Caco-2 (cell line): ENCODE results near the gene SORCS2. TPM values are rescaled to one million over a fixed set of nuclear protein-coding genes. Genes with fewer than 3 reads are reported as not detected.

Experiments
- BruUV-seq: library from RNA; stranded (reverse); fragments of 400-500 nt; replicated peaks from 2 replicates; lab custom pipeline; 2021; lab: Mats Ljungman, UMichigan
- CTCF ChIA-PET: fragments of 300-600 bp; sonication (Branson Sonifier 250); formaldehyde crosslinking; loops from one replicate; lab custom pipeline; 2022; ENCODE audit warnings: antibody characterized with exemption; lab: Charles Lee
- POLR2A ChIA-PET: fragments of 300-600 bp; sonication (Branson Sonifier 250); formaldehyde crosslinking; loops from one replicate; lab custom pipeline; 2022; ENCODE audit warnings: antibody characterized with exemption; lab: Charles Lee
- DNase-seq, 2 experiments: peaks; one replicate each; pipeline versions ENCODE4 v3.0.0 to v3.0.0-alpha.2; 2020 to 2022
- H3K27me3 ChIP-seq: replicated peaks from 2 replicates; pipeline ENCODE4 v1.6.0; 2011; ENCODE audit warnings: low read length; ENCODE audit not compliant: control insufficient read depth, insufficient read depth
- H3K36me3 ChIP-seq: 2 replicates; pipeline ENCODE4 v1.5.1; 2011; ENCODE audit warnings: low read length; ENCODE audit not compliant: control insufficient read depth, insufficient read depth
- H3K4me1 ChIP-seq: fragments of 250-450 bp; sonication (Bioruptor Pico); 2 replicates; pipeline ENCODE4 v1.5.1; 2020; ENCODE audit warnings: mild to moderate bottlenecking
- H3K4me3 ChIP-seq: 2 replicates; pipeline ENCODE4 v1.5.1; 2011; ENCODE audit warnings: low read depth, mild to moderate bottlenecking, control low read depth, low read length
- H3K9me3 ChIP-seq: fragments of 250-450 bp; sonication (Bioruptor Pico); 2 replicates; pipeline ENCODE4 v1.5.1; 2020; ENCODE audit warnings: mild to moderate bottlenecking, moderate library complexity
- H3K27ac Mint-ChIP-seq: one replicate; pipeline ENCODE4 v1.8.0; 2022; ENCODE audit warnings: mixed read lengths; ENCODE audit not compliant: unreplicated experiment
- H3K27me3 Mint-ChIP-seq: one replicate; pipeline ENCODE4 v1.8.0; 2022; ENCODE audit warnings: mixed read lengths; ENCODE audit not compliant: insufficient read depth, unreplicated experiment
- H3K36me3 Mint-ChIP-seq: one replicate; pipeline ENCODE4 v1.8.0; 2022; ENCODE audit warnings: mild to moderate bottlenecking, mixed read lengths; ENCODE audit not compliant: insufficient read depth, unreplicated experiment
- H3K4me1 Mint-ChIP-seq: one replicate; pipeline ENCODE4 v1.8.0; 2022; ENCODE audit warnings: low read depth, mixed read lengths; ENCODE audit not compliant: unreplicated experiment
- H3K4me3 Mint-ChIP-seq: one replicate; pipeline ENCODE4 v1.8.0; 2022; ENCODE audit warnings: mild to moderate bottlenecking, moderate library complexity, mixed read lengths; ENCODE audit not compliant: unreplicated experiment
- H3K9me3 Mint-ChIP-seq: one replicate; pipeline ENCODE4 v1.8.0; 2022; ENCODE audit warnings: mixed read lengths; ENCODE audit not compliant: unreplicated experiment
- intact Hi-C: fragments of 100-400 bp; cut with micrococcal nuclease; formaldehyde crosslinking; loops from one replicate; pipeline ENCODE4 v1.10.0; 2022; ENCODE audit not compliant: unreplicated experiment
- total RNA-seq: library from RNA; stranded (reverse); gene quantifications from 2 replicates; pipeline ENCODE4 v1.2.3, GENCODE V29; 2022
- TF ChIP-seq, protein P1 (sequence below), 2 experiments: fragments of 200-600 bp in 1 of 2; IDR thresholded peaks; 1 replicate in 1 of 2; 2 replicates in 1 of 2; pipeline versions ENCODE4 v1.5.1 to v1.8.0; 2011 to 2022; ENCODE audit warnings: antibody characterized with exemption in 1 of 2, control low read depth in 1 of 2, inconsistent platforms in 1 of 2, low read depth in 1 of 2, low read length in 1 of 2, mild to moderate bottlenecking in 1 of 2, moderate library complexity in 1 of 2; ENCODE audit not compliant: insufficient read depth in 1 of 2, severe bottlenecking in 1 of 2, unreplicated experiment in 1 of 2

The SORCS2 gene
- total RNA-seq, 1 experiment from 2014 or later, result 1.6 TPM

- no TSS peak for BruUV-seq
- no peak overlapping the region for H3K4me3 Mint-ChIP-seq
- CTCF ChIA-PET, result interaction anchor here (0.7 kb wide), 1 partner anchor 108 kb away, joined by 4 read pairs; no protein-coding TSS in a partner anchor
Observed at GRCh38 chr4:7297881-7298280, 105.5 kb downstream of the SORCS2 start.

DNA sequence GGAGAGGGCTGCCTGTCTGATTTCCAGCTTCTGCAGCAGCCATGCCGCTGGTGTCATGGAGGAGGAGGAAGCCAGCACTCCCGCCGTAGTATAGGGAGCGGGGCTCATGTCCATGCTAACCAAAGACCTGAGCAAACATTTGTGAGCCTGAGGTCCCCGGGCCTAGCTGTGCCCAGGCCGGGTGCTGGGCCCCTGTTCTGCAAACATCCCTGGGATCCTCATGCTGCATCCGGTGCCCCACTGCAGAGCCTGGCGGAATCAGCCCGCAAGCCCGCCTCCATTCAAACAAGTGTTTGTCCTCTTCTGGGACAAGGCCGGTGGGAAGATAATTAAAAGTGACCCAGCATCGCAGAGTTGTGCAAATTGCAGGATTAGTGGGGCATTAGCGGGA is 106.3 kb downstream of the SORCS2 start:
- Mint-ChIP-seq H3K9me3 (no peaks in the 10 kb centered on the region), H3K4me1 (no peaks in the 10 kb centered on the region), H3K36me3 (no peaks in the 10 kb centered on the region), H3K4me3 (no peak overlapping the region), H3K27ac (no peak overlapping the region), H3K27me3 (peaks cover 5% of the 10 kb centered on the region)
- ChIA-PET CTCF (no interaction called here), POLR2A (no interaction called here)
- no TSS peak for BruUV-seq
- no peak overlapping the region for H3K4me3 ChIP-seq
- no peaks in the 10 kb centered on the region for H3K36me3 ChIP-seq
- intact Hi-C loops, result no loop called here
- TF ChIP-seq, protein P1, sequence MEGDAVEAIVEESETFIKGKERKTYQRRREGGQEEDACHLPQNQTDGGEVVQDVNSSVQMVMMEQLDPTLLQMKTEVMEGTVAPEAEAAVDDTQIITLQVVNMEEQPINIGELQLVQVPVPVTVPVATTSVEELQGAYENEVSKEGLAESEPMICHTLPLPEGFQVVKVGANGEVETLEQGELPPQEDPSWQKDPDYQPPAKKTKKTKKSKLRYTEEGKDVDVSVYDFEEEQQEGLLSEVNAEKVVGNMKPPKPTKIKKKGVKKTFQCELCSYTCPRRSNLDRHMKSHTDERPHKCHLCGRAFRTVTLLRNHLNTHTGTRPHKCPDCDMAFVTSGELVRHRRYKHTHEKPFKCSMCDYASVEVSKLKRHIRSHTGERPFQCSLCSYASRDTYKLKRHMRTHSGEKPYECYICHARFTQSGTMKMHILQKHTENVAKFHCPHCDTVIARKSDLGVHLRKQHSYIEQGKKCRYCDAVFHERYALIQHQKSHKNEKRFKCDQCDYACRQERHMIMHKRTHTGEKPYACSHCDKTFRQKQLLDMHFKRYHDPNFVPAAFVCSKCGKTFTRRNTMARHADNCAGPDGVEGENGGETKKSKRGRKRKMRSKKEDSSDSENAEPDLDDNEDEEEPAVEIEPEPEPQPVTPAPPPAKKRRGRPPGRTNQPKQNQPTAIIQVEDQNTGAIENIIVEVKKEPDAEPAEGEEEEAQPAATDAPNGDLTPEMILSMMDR (IDR thresholded peaks at IDR 0.05; ENCODE audit: insufficient read depth in 1 of 2, low read depth in 1 of 2, low read length in 1 of 2, severe bottlenecking in 1 of 2, unreplicated experiment in 1 of 2), result no peak
- no peaks in the 10 kb centered on the region for H3K9me3 ChIP-seq
- DNase-seq, result no peak
- H3K4me1 ChIP-seq, result no peaks in the 10 kb centered on the region
- no peaks in the 10 kb centered on the region for H3K27me3 ChIP-seq

More at GRCh38 chr4:7297881-7298280, 105.5 kb downstream of the SORCS2 start:
- Mint-ChIP-seq H3K4me1 (no peaks in the 10 kb centered on the region), H3K27ac (no peak overlapping the region), H3K9me3 (no peaks in the 10 kb centered on the region), H3K36me3 (no peaks in the 10 kb centered on the region), H3K27me3 (no peaks in the 10 kb centered on the region)
- POLR2A ChIA-PET, result no interaction called here
- no peaks in the 10 kb centered on the region for H3K9me3 ChIP-seq
- H3K4me3 ChIP-seq, result no peak overlapping the region
- no peaks in the 10 kb centered on the region for H3K4me1 ChIP-seq
- DNase-seq, result no peak
- no peaks in the 10 kb centered on the region for H3K36me3 ChIP-seq
- intact Hi-C loops, result no loop called here
- H3K27me3 ChIP-seq, result no peaks in the 10 kb centered on the region
- TF ChIP-seq, protein P1 (IDR thresholded peaks at IDR 0.05; ENCODE audit: insufficient read depth in 1 of 2, low read depth in 1 of 2, low read length in 1 of 2, severe bottlenecking in 1 of 2, unreplicated experiment in 1 of 2), result no peak

DNA sequence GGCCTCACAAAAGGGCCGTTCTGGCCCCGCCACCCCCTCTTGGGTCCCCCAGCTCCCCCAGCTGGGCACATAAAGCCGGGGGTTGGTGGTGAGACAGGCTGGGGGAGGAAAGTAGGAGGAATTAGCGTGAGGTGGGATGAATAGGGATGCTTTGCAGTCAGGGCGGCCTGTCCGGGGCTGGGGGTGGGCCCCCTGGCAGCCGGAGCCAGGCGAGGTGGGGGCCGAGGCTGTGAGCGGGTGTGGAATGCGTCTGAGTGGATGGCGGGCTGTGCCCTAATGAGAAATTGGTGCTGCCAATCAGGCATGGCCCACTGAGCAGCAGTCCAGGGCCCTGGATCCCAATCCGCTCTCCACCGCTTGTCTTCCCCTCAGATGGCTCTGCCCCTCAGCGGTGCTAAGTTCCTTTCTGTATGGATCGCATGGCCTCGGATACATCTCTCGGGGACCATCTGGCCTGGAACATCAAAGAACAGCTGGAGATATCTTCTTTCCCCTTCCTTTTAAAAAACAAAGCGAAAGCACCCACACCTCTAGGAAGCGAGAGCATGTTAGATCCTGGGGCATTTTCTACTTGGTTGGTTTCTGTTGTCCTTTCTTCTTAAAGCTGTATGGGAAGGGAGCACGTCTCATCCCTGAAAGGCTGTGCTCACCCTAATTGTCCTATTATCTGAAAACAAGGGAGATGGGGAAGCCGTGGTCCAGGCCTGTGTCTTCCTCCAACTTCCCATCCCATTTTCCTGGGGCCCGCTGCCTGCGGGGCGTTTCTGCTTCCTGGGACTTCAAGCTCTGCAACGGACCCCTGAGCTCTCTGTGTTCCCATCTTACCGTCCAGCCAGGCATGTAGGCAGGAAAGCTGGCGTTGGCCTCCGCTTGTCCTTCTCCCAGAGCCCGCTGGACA is 106.9 kb downstream of the SORCS2 start:
- H3K4me3 Mint-ChIP-seq, result no peak overlapping the region
- Histone ChIP-seq H3K9me3 (no peaks in the 10 kb centered on the region), H3K4me1 (no peaks in the 10 kb centered on the region), H3K27me3 (no peaks in the 10 kb centered on the region), H3K36me3 (no peaks in the 10 kb centered on the region), H3K4me3 (no peak overlapping the region)
- intact Hi-C loops, result no loop called here
- POLR2A ChIA-PET, result no interaction called here
- H3K27ac Mint-ChIP-seq, result no peak overlapping the region
- TF ChIP-seq, protein P1 (IDR thresholded peaks at IDR 0.05; ENCODE audit: insufficient read depth in 1 of 2, low read depth in 1 of 2, low read length in 1 of 2, severe bottlenecking in 1 of 2, unreplicated experiment in 1 of 2), result no peak
- no peaks in the 10 kb centered on the region for H3K9me3 Mint-ChIP-seq
- no TSS peak for BruUV-seq
- DNase-seq, result no peak
- H3K27me3 Mint-ChIP-seq, result peaks cover 5% of the 10 kb centered on the region
- CTCF ChIA-PET, result interaction anchor here (1.1 kb wide), 1 partner anchor 62 kb away, joined by 4 read pairs; no protein-coding TSS in a partner anchor
- no peaks in the 10 kb centered on the region for H3K4me1 Mint-ChIP-seq
- no peaks in the 10 kb centered on the region for H3K36me3 Mint-ChIP-seq
